Esophagus muscularis mucosa (tissue), 4 donors: ENCODE results near the gene CRX.

Source experiments
- CTCF ChIP-seq, 3 experiments: fragments of 200-600 bp in 2 of 3; fragments of 450-650 bp in 1 of 3; sonication (generic) in 2 of 3; IDR thresholded peaks; one replicate each; pipeline ENCODE4 v1.5.1; 2017 to 2019; ENCODE audit warnings: antibody characterized with exemption in 3 of 3, mild to moderate bottlenecking in 2 of 3, moderate library complexity in 1 of 3
- EP300 ChIP-seq: sonication (generic); formaldehyde crosslinking; IDR thresholded peaks from one replicate; pipeline ENCODE4 v1.6.1; 2017; ENCODE audit warnings: antibody characterized with exemption
- POLR2A ChIP-seq: fragments of 450-650 bp; IDR thresholded peaks from one replicate; pipeline ENCODE4 v1.6.1; 2017; ENCODE audit warnings: antibody characterized with exemption, moderate library complexity, mild to moderate bottlenecking, low read depth

- TF ChIP-seq CTCF (IDR thresholded peaks at IDR 0.05) (no peak), POLR2A (no peak), EP300 (no peak)
These were observed 57.2 kb downstream of the CRX start for GRCh38 chr19:47878906-47879305.
